T-helper 2 cell (primary cell): ENCODE results near the gene DAB2.
"Not testable (repeated sequence)": the region's sequence is repeated elsewhere in the genome, so short reads cannot be mapped to it uniquely, and the experiment has no call there.

ENCODE experiments used
- DNase-seq, 5 experiments: peaks; one replicate each; pipeline versions ENCODE4 v3.0.0 to v3.0.0-alpha.2; 2012 to 2022

DAB2 gene

DNA sequence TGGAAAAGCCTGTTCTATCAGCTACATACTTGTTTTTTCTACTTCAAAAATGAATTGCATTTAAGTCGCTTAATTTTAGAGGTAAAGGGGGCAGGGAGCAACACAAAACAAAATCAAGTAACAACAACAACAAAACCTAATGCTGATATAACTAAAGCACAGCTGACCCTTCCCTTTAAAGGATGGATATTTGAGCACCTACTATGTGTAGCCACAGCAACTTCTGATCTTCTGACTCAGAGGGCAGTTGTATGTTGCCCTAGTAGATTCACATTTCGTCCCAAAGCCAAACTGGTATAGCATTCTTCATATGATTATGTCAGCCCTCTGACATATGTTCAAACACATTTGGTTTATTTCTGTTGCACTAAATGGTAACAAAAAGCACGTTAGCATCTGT lies 6.8 kb downstream of the DAB2 start:
- no peak for DNase-seq

- DNase-seq: no peak
Observed at GRCh38 chr5:39415201-39415600, 9.6 kb downstream of the DAB2 start.

GRCh38 chr5:39414426-39414825 lies 10.4 kb downstream of the DAB2 start:
- no peak for DNase-seq

- no peak for DNase-seq
Observed at GRCh38 chr5:39413771-39414170, 11.0 kb downstream of the DAB2 start.

DNA sequence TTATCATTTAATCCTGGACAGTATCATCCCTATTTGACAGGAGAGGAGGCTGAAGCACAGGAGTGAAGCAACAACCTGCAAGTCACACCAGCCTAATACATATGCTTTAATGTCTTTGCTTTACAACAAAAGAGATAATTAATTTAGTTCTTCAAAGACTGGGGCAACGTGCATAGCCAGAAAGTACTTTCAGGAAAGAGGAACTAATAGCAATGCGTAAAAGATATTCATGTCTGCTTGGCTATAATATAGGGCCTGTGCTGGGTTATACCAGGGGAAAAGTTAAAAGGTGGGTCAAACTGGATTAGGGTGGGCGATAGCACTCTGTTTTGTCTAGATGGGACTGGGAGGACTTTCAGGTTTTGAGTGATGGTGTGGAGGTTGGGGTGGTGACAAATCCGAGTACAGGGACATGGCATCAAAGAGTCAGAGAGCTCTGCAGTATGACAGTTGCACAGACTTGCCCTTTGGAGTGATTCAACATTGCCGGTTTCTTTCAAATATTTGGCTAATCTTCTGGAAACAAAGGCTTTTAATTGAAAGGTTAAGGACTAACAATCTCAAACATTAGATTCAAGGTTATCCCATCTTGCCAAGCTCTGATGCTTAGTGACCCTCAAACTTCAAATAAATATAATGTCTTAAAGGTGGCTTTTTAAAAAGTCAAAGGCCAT lies 11.9 kb downstream of the DAB2 start:
- DNase-seq: no peak

DNA sequence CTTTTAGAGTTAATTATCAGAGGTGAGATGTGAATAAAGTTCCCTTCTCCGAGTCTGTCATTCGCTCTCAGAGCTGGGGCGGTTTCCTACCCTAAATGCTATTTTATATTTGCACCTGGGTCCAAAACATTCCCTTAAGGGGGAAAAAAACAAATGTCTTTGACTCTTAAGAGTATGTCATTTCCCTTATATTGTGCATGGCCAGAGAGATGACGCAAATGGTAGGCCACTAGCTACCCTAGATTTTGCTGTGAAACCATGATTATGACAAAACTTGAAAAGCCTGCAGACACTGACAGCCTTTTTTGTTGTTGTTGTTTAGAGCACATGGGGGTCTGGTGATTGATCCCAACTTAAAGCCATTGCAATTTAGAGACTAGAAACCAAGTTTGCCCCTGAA lies 12.8 kb downstream of the DAB2 start:
- DNase-seq: no peak

DNA sequence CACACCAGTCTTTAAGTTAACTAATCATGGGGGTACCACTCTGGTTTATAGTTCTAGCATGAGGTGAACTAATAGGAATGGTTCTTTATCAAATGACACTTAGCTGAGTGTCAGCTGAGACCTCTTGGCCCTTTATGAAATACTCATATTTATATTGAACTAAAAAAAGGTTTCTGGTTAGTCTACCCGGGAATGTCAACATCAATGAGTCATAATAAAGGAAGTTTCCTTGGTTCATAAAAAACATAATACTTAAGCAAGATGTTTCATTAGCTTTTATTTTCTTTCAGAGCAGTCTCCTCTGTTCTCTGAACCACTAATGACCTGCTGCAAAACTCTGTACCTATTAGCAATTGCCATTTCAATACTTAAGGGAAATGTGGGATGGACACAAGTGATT lies 13.7 kb downstream of the DAB2 start:
- no peak for DNase-seq

DNA sequence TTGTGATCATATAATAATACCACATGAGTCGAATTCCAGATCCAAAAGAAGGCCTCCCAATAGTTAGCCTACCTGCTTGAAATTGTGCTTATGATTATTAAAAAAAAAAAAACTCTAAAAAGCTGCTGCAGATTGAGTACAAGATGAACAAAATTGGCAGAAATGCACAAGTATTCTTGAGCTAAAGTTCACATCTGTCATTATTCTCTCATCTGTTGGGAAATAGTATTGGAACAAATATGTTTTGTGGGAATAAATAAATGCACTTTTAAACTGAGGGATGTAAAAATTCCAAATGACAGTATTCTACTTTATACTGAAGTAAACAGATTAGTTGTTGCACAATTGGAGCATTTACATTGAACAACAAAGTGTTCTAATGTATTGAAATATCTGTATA lies 15.7 kb downstream of the DAB2 start:
- no peak for DNase-seq

- DNase-seq: no peak
Observed at GRCh38 chr5:39405083-39405843, 19.5 kb downstream of the DAB2 start.

DNA sequence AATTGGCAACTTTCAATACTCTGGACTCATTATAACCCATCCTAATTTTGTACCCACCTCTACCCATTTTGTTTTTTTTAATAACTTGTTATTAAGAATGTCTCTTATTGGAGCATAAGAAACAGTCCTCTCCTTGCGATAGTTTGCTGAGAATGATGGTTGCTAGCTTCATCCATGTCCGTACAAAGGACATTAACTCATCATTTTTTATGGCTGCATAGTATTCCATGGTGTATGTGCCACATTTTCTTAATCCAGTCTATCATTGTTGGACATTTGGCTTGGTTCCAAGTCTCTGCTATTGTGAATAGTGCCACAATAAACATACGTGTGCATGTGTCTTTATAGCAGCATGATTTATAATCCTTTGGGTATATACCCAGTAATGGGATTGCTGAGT lies 21.0 kb downstream of the DAB2 start:
- not testable (repeated sequence) for DNase-seq

GRCh38 chr5:39402140-39402539 lies 22.6 kb downstream of the DAB2 start:
- DNase-seq: not testable (repeated sequence)

GRCh38 chr5:39400713-39401578 lies 23.8 kb downstream of the DAB2 start:
- DNase-seq: no peak

DNA sequence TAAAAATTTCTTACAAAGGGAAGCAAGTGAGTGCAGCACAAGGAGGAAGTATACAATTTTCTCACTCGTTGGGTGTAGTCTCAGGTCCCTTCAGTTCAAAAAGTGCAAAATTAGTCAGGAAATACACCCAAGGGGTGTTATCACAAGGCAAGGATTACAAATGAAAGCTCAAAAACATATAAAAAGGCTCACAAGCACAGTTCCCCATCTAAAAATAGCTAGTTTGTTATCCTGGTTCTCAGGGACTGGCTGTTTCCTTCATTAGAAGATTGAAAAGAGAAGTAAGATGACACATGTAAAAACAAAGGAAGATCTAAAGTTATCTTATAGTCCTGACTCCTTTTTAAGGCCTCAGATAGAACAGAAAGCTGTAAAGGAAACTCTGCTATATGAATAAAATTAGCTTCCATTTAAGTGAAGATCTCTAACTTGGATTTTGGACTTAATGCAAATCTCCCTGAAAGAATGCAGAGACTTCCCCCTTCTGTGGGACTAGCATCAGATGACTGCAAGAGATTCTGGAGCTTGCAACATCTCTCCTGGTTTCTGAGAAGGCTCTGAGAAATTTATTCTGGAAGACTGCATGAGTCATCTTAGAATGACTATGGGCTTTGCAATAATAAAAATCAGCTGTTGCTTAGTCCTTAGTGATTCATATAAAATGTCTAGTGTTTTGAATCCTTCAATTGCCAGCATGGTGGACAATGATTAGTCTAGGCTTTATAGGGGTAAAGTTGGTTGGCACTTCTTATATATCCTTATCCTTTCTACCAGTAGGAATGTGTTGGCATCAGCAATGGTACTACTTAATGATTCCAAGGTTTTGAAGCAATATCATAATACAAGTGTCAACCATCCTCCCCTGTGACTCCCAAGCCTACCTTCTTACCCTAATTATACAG lies 25.4 kb downstream of the DAB2 start:
- DNase-seq: no peak

- no peak for DNase-seq
Observed at GRCh38 chr5:39396843-39397242, 27.9 kb downstream of the DAB2 start.

DNA sequence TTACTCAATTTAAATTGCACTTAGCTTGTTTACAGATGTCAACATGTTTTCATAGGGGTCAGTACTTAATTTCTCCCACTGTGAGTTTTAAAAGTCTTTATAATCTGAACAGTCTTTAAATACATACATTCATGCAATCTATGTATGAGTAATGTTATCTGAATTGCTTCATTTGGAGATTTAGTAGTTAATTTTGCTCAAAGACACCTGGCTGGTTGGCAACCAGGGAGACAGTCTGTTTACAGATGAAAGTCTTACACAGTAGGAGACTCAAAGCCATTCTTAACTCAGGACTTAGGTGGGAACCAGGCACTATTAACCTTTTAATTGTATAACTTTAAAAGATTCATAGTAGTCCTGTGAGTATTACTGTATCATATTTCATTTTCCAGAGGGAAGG lies 29.3 kb downstream of the DAB2 start:
- no peak for DNase-seq

DNA sequence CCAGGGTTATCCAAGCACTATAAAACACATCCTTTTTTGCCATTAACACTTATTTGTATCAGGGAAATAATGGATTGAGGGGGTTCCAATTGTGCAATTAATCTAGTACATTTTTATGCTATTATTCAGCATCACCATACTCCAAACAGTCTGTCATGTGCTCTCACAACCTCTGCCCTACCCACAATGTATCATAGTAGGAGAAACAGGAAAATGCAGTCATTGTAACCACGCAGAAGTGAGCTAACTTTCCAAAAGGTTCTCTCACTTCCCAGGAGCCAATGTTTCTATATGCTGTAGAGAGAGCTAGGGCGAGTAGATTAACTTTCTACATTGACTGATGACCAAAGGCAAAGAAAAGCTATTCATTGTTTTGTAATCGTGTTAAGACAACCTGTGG lies 29.8 kb downstream of the DAB2 start:
- no peak for DNase-seq

DNA sequence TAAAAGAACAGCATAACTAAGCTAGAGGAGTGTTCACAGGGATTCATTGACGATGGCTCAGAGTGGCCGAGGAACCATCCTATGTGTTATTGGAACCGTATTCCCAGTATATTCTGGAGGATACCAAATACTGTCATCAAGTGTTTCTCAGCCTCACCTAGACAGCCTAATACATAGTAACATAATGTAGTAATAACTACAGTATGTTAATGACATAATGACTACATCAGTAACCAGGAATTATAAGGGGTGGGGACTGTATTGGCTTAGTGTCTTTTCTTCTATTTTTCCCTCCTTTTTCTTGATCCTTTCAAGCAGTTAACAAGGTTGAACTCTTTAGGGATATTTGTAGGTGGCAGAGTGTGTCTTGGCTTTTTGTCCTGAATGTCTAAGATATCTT lies 33.8 kb downstream of the DAB2 start:
- DNase-seq: no peak

DNA sequence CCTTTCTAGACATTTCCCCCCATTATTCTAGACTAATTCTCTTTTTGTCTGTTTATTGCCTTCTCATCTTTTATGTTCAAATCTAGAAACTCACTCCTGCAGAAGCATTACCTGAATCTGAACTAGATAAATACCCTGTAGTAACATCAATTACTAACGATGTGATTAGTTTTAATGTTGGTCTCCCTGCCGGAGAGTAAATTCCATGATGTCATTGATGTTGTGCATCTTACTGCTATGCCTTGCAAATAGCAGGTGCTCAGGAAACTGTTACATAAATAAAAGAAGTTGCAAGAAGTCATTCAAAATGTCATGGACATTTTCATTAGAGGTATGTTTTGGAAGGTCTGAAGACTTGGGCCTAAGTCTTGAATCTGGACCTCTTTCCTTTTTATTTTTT lies 37.5 kb downstream of the DAB2 start:
- no peak for DNase-seq

GRCh38 chr5:39384271-39384670 lies 40.5 kb downstream of the DAB2 start:
- DNase-seq: no peak

- DNase-seq: no peak
Observed at GRCh38 chr5:39381376-39381775, 43.4 kb downstream of the DAB2 start.

GRCh38 chr5:39379693-39380092 lies 45.1 kb downstream of the DAB2 start:
- DNase-seq: no peak

GRCh38 chr5:39377613-39378012 lies 47.2 kb downstream of the DAB2 start:
- no peak for DNase-seq
